ENCODE data around the gene CFD. TPM values are rescaled to one million over a fixed set of nuclear protein-coding genes. Genes with fewer than 3 reads are reported as not detected.
"Not testable (repeated sequence)": the region's sequence is repeated elsewhere in the genome, so short reads cannot be mapped to it uniquely, and the experiment has no call there.

Gene CFD
- total RNA-seq, 4 donors from 2014 or later: 1,367 to 3,469 (median 2,171) TPM

DNA sequence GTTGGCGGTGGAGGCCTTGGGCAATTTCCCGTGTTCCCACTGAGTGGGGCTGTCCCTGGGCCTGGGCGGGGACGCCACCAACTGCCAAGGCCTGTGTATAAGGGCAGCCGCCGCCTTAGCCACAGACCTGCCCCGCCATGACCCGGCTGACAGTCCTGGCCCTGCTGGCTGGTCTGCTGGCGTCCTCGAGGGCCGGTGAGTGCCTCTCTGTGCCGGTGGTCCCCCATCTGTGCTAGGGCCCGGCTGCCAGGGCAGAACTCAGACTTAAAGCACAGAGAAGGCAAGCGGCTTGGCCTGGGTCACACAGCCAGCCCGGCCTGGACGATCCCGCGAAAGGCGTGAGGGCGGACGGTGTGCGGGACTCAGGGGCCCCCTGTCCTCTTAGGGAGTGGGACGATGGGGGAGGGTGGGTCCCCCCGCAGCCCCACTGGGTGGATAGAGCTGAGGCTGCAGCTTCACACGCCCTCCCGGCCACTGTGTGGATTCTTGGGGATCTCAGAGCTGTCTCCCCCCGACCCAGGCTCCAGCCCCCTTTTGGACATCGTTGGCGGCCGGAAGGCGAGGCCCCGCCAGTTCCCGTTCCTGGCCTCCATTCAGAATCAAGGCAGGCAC lies 31.6 kb upstream of the CFD start, which contains the start of gene AZU1:
AZU1 (plus strand) TSS at position 128 of the 612 bp plus-strand sequence; CDS start at position 138, 10 bp downstream.
- TF ChIP-seq, protein P1, sequence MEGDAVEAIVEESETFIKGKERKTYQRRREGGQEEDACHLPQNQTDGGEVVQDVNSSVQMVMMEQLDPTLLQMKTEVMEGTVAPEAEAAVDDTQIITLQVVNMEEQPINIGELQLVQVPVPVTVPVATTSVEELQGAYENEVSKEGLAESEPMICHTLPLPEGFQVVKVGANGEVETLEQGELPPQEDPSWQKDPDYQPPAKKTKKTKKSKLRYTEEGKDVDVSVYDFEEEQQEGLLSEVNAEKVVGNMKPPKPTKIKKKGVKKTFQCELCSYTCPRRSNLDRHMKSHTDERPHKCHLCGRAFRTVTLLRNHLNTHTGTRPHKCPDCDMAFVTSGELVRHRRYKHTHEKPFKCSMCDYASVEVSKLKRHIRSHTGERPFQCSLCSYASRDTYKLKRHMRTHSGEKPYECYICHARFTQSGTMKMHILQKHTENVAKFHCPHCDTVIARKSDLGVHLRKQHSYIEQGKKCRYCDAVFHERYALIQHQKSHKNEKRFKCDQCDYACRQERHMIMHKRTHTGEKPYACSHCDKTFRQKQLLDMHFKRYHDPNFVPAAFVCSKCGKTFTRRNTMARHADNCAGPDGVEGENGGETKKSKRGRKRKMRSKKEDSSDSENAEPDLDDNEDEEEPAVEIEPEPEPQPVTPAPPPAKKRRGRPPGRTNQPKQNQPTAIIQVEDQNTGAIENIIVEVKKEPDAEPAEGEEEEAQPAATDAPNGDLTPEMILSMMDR (IDR thresholded peaks at IDR 0.05): no peak
- ATAC-seq (ENCODE audit: low FRiP score) (no peak), DNase-seq (ENCODE audit: low spot score) (no peak)

DNA sequence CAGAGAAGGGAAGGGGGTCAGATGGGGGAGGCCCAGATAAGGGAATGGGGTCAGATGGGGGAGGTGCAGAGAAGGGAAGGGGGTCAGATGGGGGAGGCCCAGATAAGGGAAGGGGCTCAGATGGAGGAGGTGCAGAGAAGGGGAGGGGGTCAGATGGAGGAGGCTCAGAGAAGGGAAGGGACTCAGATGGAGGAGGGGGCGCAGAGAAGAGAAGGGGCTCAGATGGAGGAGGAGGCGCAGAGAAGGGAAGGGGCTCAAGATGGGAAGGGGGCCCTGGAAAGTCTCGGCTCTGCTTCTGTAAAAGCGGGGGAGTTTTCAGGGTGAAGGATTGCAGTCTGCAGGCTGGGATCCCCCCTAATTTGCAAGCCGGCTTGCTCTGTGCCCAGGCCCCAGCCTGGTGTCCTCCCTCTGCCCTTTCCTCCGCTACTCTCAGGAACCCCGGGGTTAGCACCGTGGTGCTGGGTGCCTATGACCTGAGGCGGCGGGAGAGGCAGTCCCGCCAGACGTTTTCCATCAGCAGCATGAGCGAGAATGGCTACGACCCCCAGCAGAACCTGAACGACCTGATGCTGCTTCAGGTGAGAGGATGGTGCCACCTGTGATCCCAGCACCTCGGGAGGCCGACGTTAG lies 30.2 kb upstream of the CFD start:
- ATAC-seq (ENCODE audit: low FRiP score) (no peak), DNase-seq (ENCODE audit: low spot score) (no peak)
- TF ChIP-seq, protein P1 (IDR thresholded peaks at IDR 0.05): no peak

DNA sequence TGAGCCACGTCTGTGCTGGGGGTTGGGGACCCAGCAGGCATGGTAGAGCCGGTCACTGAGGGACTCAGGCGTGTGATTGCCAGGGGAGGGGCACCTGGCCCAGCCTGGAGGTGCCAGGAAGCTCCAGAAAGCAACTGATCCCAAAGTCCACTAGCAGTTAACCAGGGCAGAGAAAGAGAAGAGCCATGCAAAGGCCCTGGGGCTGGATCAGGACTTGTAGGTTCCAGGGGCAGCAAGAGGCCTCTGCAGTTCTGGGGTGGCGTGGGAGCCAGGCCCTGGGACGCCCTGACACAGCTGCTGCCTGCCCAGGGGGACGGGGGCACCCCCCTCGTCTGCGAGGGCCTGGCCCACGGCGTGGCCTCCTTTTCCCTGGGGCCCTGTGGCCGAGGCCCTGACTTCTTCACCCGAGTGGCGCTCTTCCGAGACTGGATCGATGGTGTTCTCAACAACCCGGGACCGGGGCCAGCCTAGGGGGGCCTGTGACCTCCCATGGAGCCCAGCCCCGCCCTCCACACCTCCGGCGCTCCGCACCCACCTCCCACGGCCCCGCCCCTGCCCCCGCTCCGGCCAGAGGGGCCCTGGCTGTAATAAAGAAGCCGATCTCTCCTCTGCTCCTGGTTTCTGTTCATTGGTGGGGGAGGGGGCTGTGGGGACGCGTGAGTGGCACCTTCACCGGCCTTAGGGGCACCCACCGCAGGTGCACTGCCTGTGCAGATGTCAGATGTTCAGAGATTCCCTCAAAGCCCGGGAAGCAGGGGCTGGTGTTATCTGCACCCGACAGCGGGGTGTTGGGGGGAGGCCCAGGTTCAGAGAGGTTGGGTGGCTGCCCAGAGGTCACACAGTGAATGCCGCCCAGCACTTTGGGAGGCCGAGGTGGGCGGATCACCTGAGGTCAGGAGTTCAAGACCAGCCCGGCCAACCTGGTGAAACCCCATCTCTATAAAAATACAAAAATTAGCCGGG lies 27.8 kb upstream of the CFD start:
- TF ChIP-seq, protein P1 (IDR thresholded peaks at IDR 0.05): no peak
- ATAC-seq (ENCODE audit: low FRiP score) (peak; percentile 30), DNase-seq (ENCODE audit: low spot score) (no peak)

DNA sequence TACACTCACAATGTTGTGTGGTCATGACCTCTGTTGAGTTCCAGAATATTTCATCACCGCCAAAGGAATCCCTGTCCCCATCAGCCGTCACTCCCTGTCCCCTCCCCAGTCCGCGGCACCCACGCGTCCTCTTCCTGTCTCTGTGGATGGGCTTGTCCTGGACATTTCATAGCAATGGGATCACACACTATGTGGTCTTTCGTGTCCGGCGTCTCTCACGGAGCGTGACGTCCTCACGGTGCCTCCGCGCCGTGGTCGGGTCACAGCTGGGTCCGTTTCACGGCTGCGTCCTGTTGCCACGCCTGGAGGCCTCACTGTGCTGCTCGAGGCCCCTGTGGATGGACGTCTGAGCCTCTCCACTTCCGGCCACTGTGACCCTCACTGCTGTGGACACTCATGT lies 25.2 kb upstream of the CFD start:
- ATAC-seq (ENCODE audit: low FRiP score) (no peak), DNase-seq (ENCODE audit: low spot score) (no peak)
- TF ChIP-seq, protein P1 (IDR thresholded peaks at IDR 0.05): no peak

DNA sequence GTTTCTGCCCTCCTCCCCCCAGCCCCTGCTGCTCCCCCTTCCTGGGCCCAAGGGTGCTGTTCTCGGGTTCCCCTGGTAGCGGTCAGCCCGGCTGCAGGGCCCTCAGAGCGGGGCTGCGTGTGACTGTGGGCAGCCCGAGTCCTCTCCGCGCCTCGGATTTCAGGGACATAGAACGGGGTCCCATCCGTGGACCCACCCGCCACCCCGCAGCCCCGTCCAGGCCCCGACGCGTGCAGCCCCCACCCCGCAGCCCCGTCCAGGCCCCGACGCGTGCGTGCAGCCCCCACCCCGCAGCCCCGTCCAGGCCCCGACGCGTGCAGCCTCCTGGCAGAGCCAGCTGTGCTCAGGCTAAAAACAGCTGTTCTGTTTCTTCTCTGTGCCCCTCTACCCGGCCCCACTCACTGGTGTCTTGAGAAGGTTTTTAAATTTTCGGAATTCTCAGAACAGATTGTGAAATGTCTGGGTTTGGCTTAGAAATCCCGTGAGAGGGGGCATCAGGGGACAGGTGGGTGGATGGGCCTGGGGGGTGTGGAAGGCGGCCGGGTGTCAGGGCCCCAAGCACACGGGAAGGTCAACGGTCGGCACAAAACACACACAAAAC lies 24.2 kb upstream of the CFD start:
- ATAC-seq (ENCODE audit: low FRiP score) (no peak), DNase-seq (ENCODE audit: low spot score) (no peak)
- TF ChIP-seq, protein P1 (IDR thresholded peaks at IDR 0.05): no peak

DNA sequence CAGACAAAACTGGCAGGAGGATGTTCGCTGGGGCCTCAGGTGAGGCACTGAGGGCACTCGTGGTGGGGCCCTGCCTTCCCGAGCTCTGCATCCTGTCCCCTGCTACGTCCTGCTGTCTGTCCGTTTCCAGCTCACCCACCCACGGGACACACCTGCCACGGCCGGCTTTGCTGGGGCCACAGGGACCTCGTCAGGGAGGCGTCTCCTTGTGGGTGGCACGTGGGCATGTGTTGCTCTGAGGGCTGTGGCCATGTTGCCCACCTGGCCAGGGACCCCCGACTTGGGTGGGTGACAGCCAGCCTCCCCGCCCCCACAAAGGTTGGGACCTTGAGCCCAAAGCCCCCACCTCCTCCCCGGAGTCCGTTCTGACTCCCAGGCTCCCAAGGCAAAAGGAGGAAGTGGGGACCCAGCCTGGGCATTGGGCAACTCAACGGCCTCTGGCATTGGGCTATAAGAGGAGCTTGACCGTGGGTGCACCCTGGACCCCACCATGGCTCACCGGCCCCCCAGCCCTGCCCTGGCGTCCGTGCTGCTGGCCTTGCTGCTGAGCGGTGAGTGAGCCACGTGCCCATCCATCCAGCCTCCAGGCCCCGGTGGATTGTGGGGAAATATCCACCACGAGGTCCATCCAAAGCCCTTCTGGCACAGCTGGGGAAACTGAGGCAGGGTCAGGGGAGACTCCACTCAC lies 18.8 kb upstream of the CFD start, which contains the start of gene PRTN3:
PRTN3 (plus strand) TSS at position 481 of the 688 bp plus-strand sequence; CDS start at position 491, 10 bp downstream.
- TF ChIP-seq, protein P1 (IDR thresholded peaks at IDR 0.05): no peak
- DNase-seq (ENCODE audit: low spot score) (no peak), ATAC-seq (ENCODE audit: low FRiP score) (no peak)

DNA sequence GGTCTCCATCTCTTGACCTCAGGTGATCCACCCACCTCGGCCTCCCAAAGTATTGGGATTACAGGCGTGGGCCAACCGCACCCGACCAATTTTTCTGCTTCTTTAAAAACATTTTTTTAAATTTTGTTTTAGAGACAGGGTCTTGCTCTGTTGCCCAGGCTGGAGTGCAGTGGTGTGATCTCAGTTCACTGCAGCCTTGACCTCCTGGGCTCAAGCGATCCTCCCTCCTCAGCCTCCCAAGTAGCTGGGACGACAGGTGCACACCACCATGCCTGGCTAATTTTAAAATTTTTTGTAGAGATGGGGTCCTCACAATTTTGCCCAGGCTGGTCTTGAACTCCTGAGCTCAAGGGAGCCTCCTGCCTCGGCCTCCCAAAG lies 16.7 kb upstream of the CFD start:
- not testable (repeated sequence) for ATAC-seq (ENCODE audit: low FRiP score); DNase-seq (ENCODE audit: low spot score)

All from omental fat pad (tissue), 4 donors.